GF-D8 (cell line): ENCODE data around the gene TREML1.

Source experiments
- DNase-seq: peaks from one replicate; lab custom pipeline; 2025; lab: John Stamatoyannopoulos, UW

The TREML1 gene

GRCh38 chr6:41177695-41178094 is 23.5 kb upstream of the TREML1 start:
- DNase-seq, result no peak

- no peak for DNase-seq
These were observed 23.1 kb upstream of the TREML1 start for GRCh38 chr6:41177287-41177686.

- DNase-seq, result no peak
These were observed 22.0 kb upstream of the TREML1 start for GRCh38 chr6:41176189-41176588.

GRCh38 chr6:41175084-41175483 is 20.9 kb upstream of the TREML1 start:
- DNase-seq, result no peak

- no peak for DNase-seq
These were observed 20.5 kb upstream of the TREML1 start for GRCh38 chr6:41174610-41175009.

- no peak for DNase-seq
These were observed 17.8 kb upstream of the TREML1 start for GRCh38 chr6:41171908-41172307.

GRCh38 chr6:41170547-41171160 is 16.5 kb upstream of the TREML1 start:
- DNase-seq, result no peak

- no peak for DNase-seq
These were observed 13.2 kb upstream of the TREML1 start for GRCh38 chr6:41167173-41167963.

GRCh38 chr6:41164551-41165120 is 10.5 kb upstream of the TREML1 start:
- no peak for DNase-seq

GRCh38 chr6:41163419-41163717 is 9.2 kb upstream of the TREML1 start:
- no peak for DNase-seq

GRCh38 chr6:41162687-41163418 is 8.7 kb upstream of the TREML1 start, which contains the start of gene TREM2:
TREM2 (minus strand) TSS chr6:41163116; CDS start chr6:41163082, 34 bp downstream.
- no peak for DNase-seq

- no peak for DNase-seq
These were observed 7.9 kb upstream of the TREML1 start for GRCh38 chr6:41161851-41162552.

GRCh38 chr6:41161380-41161779 is 7.2 kb upstream of the TREML1 start:
- no peak for DNase-seq

- DNase-seq, result no peak
These were observed 6.8 kb upstream of the TREML1 start for GRCh38 chr6:41160933-41161332.

GRCh38 chr6:41159415-41160082 is 5.4 kb upstream of the TREML1 start:
- DNase-seq, result no peak

- DNase-seq, result peak; percentile 16
These were observed 3.2 kb upstream of the TREML1 start for GRCh38 chr6:41157323-41157722.

GRCh38 chr6:41156771-41157170 is 2.6 kb upstream of the TREML1 start:
- DNase-seq, result no peak

GRCh38 chr6:41156001-41156400 is 1.9 kb upstream of the TREML1 start:
- DNase-seq, result no peak

GRCh38 chr6:41155132-41155805 is 1.1 kb upstream of the TREML1 start:
- no peak for DNase-seq

GRCh38 chr6:41153451-41153850 is 696 bp downstream of the TREML1 start:
- DNase-seq, result no peak

GRCh38 chr6:41150671-41151070 is 3.5 kb downstream of the TREML1 start:
- DNase-seq, result no peak
